Left lobe of liver (tissue), 2 donors: ENCODE results near the gene NDUFB10. TPM values are rescaled to one million over a fixed set of nuclear protein-coding genes. Genes with fewer than 3 reads are reported as not detected.
A peak's percentile ranks its signal among the peaks of the same experiment; 100 is the strongest.

ENCODE experiments used
- ATAC-seq: fragments of 200-7000 bp; cut with Tn5 transposase; one replicate; pipeline ENCODE4 v1.9.1; 2020; ENCODE audit warnings: mild to moderate bottlenecking, moderate library complexity
- DNase-seq: peaks from one replicate; pipeline ENCODE4 v3.0.0-alpha.2; 2020; ENCODE audit warnings: low spot score
- total RNA-seq: library from RNA; stranded (reverse); gene quantifications from one replicate; pipeline ENCODE4 v1.2.1, GENCODE V29; 2021
- donor health status: DM: no; HTN: no; CAD: no; lungs with moderate emphysema.
- donor health status: DM: no; HTN: yes; CAD: no.

NDUFB10 gene
- total RNA-seq, 1 donor from 2014 or later: 88.6 TPM

DNA sequence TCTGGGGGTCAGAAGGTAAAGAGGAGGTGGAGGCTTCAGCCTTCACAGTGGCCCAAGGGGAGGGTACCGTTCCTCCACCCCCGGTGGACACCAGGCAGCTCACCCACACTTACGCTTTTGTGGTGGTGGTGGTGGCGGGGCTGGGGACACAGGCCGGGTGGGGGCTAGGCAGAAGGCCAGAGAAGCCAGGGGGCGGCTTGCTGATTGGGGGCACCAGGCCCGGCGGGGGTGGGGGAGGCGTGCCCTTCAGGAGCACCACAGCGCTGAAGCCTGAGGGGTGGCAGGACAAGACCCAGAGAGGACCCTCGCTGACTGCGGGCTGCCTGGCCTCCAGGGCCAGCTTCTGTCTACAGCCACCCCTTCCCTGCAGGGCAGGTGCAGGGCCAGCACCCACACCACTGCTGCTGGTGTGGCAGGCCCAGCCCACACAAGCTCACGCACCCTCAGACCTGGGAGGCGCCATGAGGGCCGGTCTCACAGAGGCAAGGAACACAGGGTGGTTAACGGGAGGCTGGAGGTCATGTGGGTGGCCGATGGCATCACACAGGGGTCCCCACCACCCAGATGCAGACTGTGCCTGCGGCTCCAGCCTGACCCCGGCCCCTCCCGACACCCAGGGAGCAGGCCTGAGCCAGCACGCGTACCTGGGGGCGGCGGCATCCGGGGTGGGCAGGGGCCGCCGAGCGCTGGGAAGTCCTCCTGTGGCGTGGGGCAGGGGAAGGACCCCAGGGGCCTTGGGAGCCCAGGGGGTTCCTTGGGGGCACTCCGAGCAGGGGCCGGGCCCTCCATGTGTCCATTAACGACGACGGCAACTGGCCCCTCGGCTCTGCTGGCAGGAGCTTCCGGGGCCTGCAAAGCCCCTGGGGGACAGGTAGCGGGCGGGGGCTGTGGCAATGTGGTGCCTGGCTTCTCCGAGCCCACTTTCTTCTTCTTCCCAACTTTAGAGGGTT lies 39.8 kb downstream of the NDUFB10 start:
- DNase-seq (no peak), ATAC-seq (no peak)

DNA sequence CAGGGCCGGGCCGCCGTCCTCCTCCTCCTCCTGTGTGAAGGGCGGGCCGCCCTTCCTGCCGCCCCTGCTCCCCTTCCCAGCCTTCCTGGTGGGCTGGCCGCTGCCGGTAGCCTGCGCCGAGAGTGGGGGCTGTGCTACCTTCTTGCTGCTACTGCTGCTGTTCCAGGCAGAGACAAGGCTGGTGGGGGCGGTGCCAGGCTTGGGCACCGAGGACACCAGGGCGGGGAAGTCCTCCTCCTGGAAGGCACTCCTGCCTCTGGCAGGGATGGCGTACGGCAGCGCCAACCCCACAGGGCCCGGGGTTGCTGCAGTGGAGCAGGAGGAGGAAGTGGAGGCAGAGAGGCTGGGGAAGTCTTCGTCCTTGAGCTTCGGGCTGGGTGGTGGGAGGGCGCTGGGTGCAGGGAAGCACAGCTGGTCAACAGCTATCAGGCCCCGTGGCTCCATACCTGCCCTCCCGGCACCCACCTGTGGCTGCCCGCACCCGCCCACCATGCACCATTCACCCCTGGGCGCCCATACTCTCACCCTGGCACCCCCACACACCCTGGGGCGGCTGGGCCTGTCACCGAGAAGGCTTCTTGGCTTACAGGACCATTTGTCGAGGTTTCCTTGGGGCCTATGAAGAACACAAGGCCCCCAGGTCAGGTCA lies 40.7 kb downstream of the NDUFB10 start:
- ATAC-seq: no peak
- DNase-seq: no peak

- ATAC-seq: no peak
Observed at GRCh38 chr16:2001035-2001434, 41.7 kb downstream of the NDUFB10 start.

GRCh38 chr16:2001456-2002355 lies 42.4 kb downstream of the NDUFB10 start:
- no peak for DNase-seq
- no peak for ATAC-seq

More at GRCh38 chr16:2001035-2001434, 41.7 kb downstream of the NDUFB10 start:
- DNase-seq: no peak

DNA sequence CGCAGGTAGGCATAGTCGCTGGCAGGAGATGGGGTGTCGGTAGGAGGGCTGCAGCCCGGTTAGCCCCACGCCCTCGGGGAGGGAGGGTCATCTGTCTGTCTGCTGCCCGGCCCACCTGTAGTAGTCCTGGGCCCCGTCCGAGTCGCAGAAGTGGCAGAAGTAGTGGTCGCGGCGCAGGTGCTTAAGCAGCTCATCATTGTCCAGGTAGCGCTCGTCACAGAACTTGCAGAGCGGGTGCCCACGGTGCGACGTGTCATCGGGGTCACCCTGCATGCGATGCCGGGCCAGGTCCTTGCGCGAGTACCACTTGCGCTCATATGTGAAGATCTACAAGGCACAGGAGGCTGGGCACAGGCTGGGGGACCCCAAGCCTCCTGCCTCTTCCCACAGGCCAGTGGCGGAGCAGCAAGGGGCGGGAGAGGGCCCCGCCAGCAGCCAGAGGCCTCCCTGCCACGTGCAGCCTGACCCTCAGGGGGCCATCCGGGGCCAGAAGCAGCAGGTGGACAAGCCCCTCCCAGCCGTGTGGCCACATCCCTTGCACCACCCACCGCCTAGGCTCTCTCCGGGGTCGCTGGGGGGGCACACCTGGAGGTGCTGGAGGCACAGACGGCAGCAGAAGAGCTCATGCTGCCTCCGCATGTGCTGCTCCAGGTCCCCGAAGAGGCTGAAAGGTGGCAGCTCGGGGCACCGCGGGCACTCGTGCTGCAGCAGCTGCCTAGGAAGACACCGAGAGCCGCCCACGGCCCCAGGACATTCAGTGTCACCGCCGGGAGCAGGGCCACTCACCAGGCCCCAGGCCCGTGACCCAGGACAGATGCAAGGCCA lies 43.3 kb downstream of the NDUFB10 start:
- ATAC-seq: no peak
- no peak for DNase-seq

GRCh38 chr16:2003231-2003826 lies 44.0 kb downstream of the NDUFB10 start:
- DNase-seq (no peak), ATAC-seq (no peak)

DNA sequence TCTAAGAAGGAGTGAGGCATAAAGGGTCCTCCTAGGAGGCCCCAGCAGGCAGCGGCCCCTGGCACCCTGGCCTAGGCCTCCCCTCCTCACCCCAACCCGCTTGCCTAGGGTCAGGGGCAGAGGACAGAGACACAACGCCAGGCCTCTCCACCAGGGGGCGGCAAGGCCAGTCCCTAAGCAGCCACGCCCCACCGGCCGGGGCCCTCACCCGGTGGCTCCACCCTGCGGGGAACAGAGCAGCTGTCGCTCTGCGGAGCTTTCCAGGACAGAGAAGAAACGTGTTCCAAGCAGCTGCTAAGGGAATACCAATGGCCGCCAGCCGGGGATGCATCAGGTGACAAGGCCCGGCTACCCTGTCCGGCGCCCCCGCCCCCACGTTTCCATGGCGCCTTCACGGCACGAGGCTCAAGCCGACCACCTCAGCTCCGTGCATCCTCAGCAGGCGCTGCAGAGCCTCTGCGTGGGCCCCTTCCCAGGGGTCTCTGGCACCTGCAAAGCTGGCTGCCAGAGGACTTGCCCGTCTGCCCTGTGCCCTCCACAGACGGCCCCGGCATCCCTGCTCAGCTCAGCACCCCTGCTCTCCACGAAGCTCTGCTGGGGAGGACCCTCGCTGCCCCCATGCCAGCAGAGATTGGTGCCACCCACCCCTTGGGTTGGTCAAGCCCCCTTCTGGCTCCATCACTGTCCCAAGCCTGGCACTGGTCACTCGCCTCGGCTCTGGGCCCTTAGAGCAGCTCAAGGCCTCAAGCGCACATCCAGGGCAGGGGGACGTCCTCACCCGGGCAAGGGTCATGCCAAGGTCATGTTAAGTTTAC lies 44.7 kb downstream of the NDUFB10 start:
- peak; percentile 86 for DNase-seq
- peak; percentile 84 for ATAC-seq

DNA sequence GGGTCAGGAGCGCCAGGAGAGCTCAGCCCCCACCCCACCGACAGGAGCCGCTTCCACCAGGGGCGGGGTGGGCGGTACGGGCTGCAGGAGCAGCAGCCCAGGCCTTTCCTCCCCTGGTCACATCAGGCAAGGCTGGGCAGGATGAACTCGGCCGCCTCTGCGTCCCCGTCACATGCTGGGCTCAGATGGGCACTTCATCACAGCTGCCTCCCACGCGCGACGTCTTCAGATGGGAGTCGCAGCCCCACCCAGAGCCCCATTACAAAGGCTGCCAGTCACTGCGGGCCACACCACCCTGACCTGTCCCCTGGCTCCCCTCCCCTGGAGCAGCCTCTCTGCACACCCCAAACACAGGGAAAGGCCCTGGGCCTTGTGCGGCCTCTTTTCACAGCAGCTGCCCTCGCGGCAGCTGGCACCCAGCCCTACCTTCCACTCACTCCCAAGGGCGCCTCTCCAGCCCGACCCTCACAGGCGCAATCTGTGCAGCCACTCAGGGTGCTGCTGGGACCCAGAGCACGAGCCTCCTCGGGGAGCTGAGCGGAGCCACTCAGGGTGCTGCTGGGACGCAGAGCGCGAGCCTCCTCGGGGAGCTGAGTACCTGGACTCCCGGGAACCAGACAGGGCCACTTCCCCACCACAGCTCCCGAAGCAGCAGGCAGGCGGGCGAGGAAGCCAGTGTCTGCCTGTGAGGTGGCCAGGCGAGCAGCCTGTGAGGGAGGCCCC lies 45.6 kb downstream of the NDUFB10 start:
- DNase-seq: no peak
- ATAC-seq: no peak

DNA sequence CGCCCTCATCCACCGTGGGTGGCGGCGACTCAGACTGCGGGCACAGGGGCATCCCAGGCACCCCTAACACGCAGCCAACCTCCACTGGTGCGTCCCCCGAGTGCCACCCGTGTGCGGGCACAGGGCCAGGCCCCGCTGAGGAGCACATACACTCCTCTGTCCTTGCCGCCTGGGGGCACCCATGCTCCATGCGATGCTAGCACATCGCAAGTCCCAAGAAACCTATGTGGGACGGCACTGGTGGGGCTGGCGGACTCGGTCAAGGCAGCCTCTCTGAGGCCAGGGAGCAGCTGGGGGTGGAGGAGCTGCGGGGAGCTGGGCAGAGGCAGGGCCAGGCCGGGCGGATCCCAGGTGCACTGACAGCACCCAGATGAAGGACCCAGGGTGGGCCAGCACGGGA lies 46.3 kb downstream of the NDUFB10 start:
- DNase-seq: no peak
- ATAC-seq: no peak

- ATAC-seq (no peak), DNase-seq (no peak)
Observed at GRCh38 chr16:2006317-2006716, 47.0 kb downstream of the NDUFB10 start.

GRCh38 chr16:2007081-2007836 lies 47.9 kb downstream of the NDUFB10 start:
- no peak for DNase-seq
- ATAC-seq: no peak

- DNase-seq (no peak), ATAC-seq (no peak)
Observed at GRCh38 chr16:2008009-2008526, 48.7 kb downstream of the NDUFB10 start.

GRCh38 chr16:2008631-2009163 lies 49.4 kb downstream of the NDUFB10 start:
- DNase-seq (peak; percentile 91), ATAC-seq (peak; percentile 78)

GRCh38 chr16:2009164-2009711 lies 49.9 kb downstream of the NDUFB10 start:
- ATAC-seq (peak; percentile 11), DNase-seq (no peak)

- ATAC-seq: peak; percentile 86
- peak; percentile 83 for DNase-seq
Observed at GRCh38 chr16:2009791-2010510, 50.6 kb downstream of the NDUFB10 start, which contains the start of gene ZNF598. ZNF598 (minus strand) TSS chr16:2009821.
